ENCODE data around the gene C5.

Gene C5

GRCh38 chr9:120983259-120983837 lies 66.7 kb downstream of the C5 start:
- TF ChIP-seq CTCF (conservative IDR thresholded peaks at IDR 0.05; ENCODE audit: low read depth, low read length): no peak
- Histone ChIP-seq H2AFZ (ENCODE audit: low read depth) (no peak overlapping the region), H3K27ac (no peak overlapping the region), H3K4me2 (no peak overlapping the region), H3K79me2 (ENCODE audit: insufficient read depth, low read depth) (no peaks in the 10 kb centered on the region), H3K27me3 (ENCODE audit: insufficient read depth, low read depth) (no peaks in the 10 kb centered on the region), H3K9ac (no peak overlapping the region), H3K4me3 (IDR thresholded peaks at IDR 0.05; ENCODE audit: insufficient read depth, low read depth, low read length) (no peak overlapping the region), H3K36me3 (ENCODE audit: insufficient read depth) (no peaks in the 10 kb centered on the region), H3K4me1 (ENCODE audit: low read depth, poor library complexity, severe bottlenecking) (no peaks in the 10 kb centered on the region), H4K20me1 (ENCODE audit: insufficient read depth) (no peaks in the 10 kb centered on the region)

GRCh38 chr9:120982836-120983235 lies 67.2 kb downstream of the C5 start:
- Histone ChIP-seq H3K27me3 (ENCODE audit: insufficient read depth, low read depth) (no peaks in the 10 kb centered on the region), H3K4me1 (ENCODE audit: low read depth, poor library complexity, severe bottlenecking) (no peaks in the 10 kb centered on the region), H3K36me3 (ENCODE audit: insufficient read depth) (no peaks in the 10 kb centered on the region), H3K4me2 (no peak overlapping the region), H3K9ac (no peak overlapping the region), H4K20me1 (ENCODE audit: insufficient read depth) (no peaks in the 10 kb centered on the region), H2AFZ (ENCODE audit: low read depth) (no peak overlapping the region), H3K79me2 (ENCODE audit: insufficient read depth, low read depth) (no peaks in the 10 kb centered on the region), H3K27ac (no peak overlapping the region), H3K4me3 (IDR thresholded peaks at IDR 0.05; ENCODE audit: insufficient read depth, low read depth, low read length) (no peak overlapping the region)
- TF ChIP-seq CTCF (conservative IDR thresholded peaks at IDR 0.05; ENCODE audit: low read depth, low read length): no peak

GRCh38 chr9:120980951-120981350 lies 69.1 kb downstream of the C5 start:
- Histone ChIP-seq H2AFZ (ENCODE audit: low read depth) (no peak overlapping the region), H3K4me3 (IDR thresholded peaks at IDR 0.05; ENCODE audit: insufficient read depth, low read depth, low read length) (no peak overlapping the region), H3K79me2 (ENCODE audit: insufficient read depth, low read depth) (no peaks in the 10 kb centered on the region), H3K4me2 (no peak overlapping the region), H3K36me3 (ENCODE audit: insufficient read depth) (no peaks in the 10 kb centered on the region), H3K27ac (no peak overlapping the region), H3K4me1 (ENCODE audit: low read depth, poor library complexity, severe bottlenecking) (no peaks in the 10 kb centered on the region), H4K20me1 (ENCODE audit: insufficient read depth) (no peaks in the 10 kb centered on the region), H3K27me3 (ENCODE audit: insufficient read depth, low read depth) (no peaks in the 10 kb centered on the region), H3K9ac (no peak overlapping the region)
- TF ChIP-seq CTCF (conservative IDR thresholded peaks at IDR 0.05; ENCODE audit: low read depth, low read length): no peak

GRCh38 chr9:120979797-120980196 lies 70.3 kb downstream of the C5 start:
- Histone ChIP-seq H4K20me1 (ENCODE audit: insufficient read depth) (no peaks in the 10 kb centered on the region), H2AFZ (ENCODE audit: low read depth) (no peak overlapping the region)

More at GRCh38 chr9:120979797-120980196, 70.3 kb downstream of the C5 start:
- no peak overlapping the region for H3K4me2 ChIP-seq
- no peak overlapping the region for H3K4me3 ChIP-seq (IDR thresholded peaks at IDR 0.05; ENCODE audit: insufficient read depth, low read depth, low read length)
- no peak overlapping the region for H3K27ac ChIP-seq
- no peaks in the 10 kb centered on the region for H3K36me3 ChIP-seq (ENCODE audit: insufficient read depth)
- no peaks in the 10 kb centered on the region for H3K27me3 ChIP-seq (ENCODE audit: insufficient read depth, low read depth)
- H3K4me1 ChIP-seq (ENCODE audit: low read depth, poor library complexity, severe bottlenecking): no peaks in the 10 kb centered on the region
- H3K79me2 ChIP-seq (ENCODE audit: insufficient read depth, low read depth): no peaks in the 10 kb centered on the region
- no peak overlapping the region for H3K9ac ChIP-seq
- TF ChIP-seq CTCF (conservative IDR thresholded peaks at IDR 0.05; ENCODE audit: low read depth, low read length): no peak

Data from KMS-11 (cell line).